Measurements from ENCODE around the gene PROZ. TPM values are rescaled to one million over a fixed set of nuclear protein-coding genes. Genes with fewer than 3 reads are reported as not detected.

Gene PROZ
- total and polyA plus RNA-seq, 2 of the 13 experiments (the other 11 are each of a cell fraction or from before 2014, with no cell fraction given): 5.6 to 22.5 TPM

- TF ChIP-seq SNAPC4 (CRISPR knock-in tag; IDR thresholded peaks at IDR 0.05): peak; percentile 55; the same call in 1 of the 2 replicates
- TF ChIP-seq ZNF558 (CRISPR knock-in tag; IDR thresholded peaks at IDR 0.05; ENCODE audit: borderline replicate concordance): 0 out of 2 replicates have a peak, but pooled peaks have one; percentile 57
- TF ChIP-seq ZNF746 (CRISPR knock-in tag; IDR thresholded peaks at IDR 0.05): 0 out of 2 replicates have a peak, but pooled peaks have one; percentile 41
- TF ChIP-seq TGIF2 (CRISPR knock-in tag; IDR thresholded peaks at IDR 0.05): no peak
- peak; percentile 47; the same call in 1 of the 2 replicates for TF ChIP-seq DRAP1 (CRISPR knock-in tag; IDR thresholded peaks at IDR 0.05)
- TF ChIP-seq RXRA (CRISPR knock-in tag; IDR thresholded peaks at IDR 0.05): peak; percentile 31; the same call in 1 of the 2 replicates
- TF ChIP-seq IRX3 (CRISPR knock-in tag; IDR thresholded peaks at IDR 0.05; ENCODE audit: borderline replicate concordance, low read depth): no peak
- no peak for TF ChIP-seq ZNF251 (CRISPR knock-in tag; IDR thresholded peaks at IDR 0.05)
- TF ChIP-seq ZBTB20 (CRISPR knock-in tag; IDR thresholded peaks at IDR 0.05; ENCODE audit: borderline replicate concordance, low read depth): no peak
- no peak for TF ChIP-seq ZNF33A (CRISPR knock-in tag; IDR thresholded peaks at IDR 0.05; ENCODE audit: borderline replicate concordance)
- TF ChIP-seq PAXIP1 (CRISPR knock-in tag; conservative IDR thresholded peaks at IDR 0.05): peak; percentile 83
- TF ChIP-seq NR3C1 (CRISPR knock-in tag; IDR thresholded peaks at IDR 0.05): no peak
- TF ChIP-seq ZNF878 (CRISPR knock-in tag; IDR thresholded peaks at IDR 0.05): 0 out of 2 replicates have a peak, but pooled peaks have one; percentile 27
These were observed 8.5 kb upstream of the PROZ start (continued) for GRCh38 chr13:113149711-113150549.

Data from HepG2 (cell line).